Astrocyte (in vitro differentiated cells and primary cell): Measurements from ENCODE around the gene PRR29. TPM values are rescaled to one million over a fixed set of nuclear protein-coding genes. Genes with fewer than 3 reads are reported as not detected.

Source experiments
- DNase-seq: peaks from one replicate; pipeline ENCODE4 v3.0.0-alpha.2; 2010; ENCODE audit warnings: low read depth
- FAIRE-seq: peaks from 2 replicates; lab custom pipeline; 2011; peaks lifted over from hg19 to GRCh38; lab: Jason Lieb, UNC
- H2AFZ ChIP-seq: 2 replicates; pipeline ENCODE4 v1.6.0; 2012; ENCODE audit warnings: low read depth, low read length, inconsistent platforms
- H3K27ac ChIP-seq: 2 replicates; pipeline ENCODE4 v1.5.1; 2011; ENCODE audit warnings: low read depth, low read length, inconsistent platforms
- H3K27me3 ChIP-seq: 2 replicates; pipeline ENCODE4 v1.6.0; 2011; ENCODE audit warnings: low read length, inconsistent platforms; ENCODE audit not compliant: insufficient read depth
- H3K36me3 ChIP-seq: 2 replicates; pipeline ENCODE4 v1.5.1; 2011; ENCODE audit warnings: low read length, inconsistent platforms; ENCODE audit not compliant: insufficient read depth
- H3K4me1 ChIP-seq: 2 replicates; pipeline ENCODE4 v1.5.1; 2011; ENCODE audit warnings: low read length, inconsistent platforms; ENCODE audit not compliant: insufficient read depth
- H3K4me2 ChIP-seq: 2 replicates; pipeline ENCODE4 v1.6.0; 2012; ENCODE audit warnings: low read length, inconsistent platforms
- H3K4me3 ChIP-seq: 2 replicates; pipeline ENCODE4 v1.5.1; 2011; ENCODE audit warnings: low read depth, mild to moderate bottlenecking, low read length, inconsistent platforms; ENCODE audit not compliant: insufficient read depth
- H3K79me2 ChIP-seq: 2 replicates; pipeline ENCODE4 v1.6.0; 2012; ENCODE audit warnings: mild to moderate bottlenecking, low read length, inconsistent platforms; ENCODE audit not compliant: insufficient read depth
- H3K9ac ChIP-seq: 2 replicates; pipeline ENCODE4 v1.6.0; 2012; ENCODE audit warnings: mild to moderate bottlenecking, low read length, inconsistent platforms
- H3K9me3 ChIP-seq: 2 replicates; pipeline ENCODE4 v1.5.1; 2012; ENCODE audit warnings: low read depth, mild to moderate bottlenecking, low read length, inconsistent platforms; ENCODE audit not compliant: insufficient read depth
- H4K20me1 ChIP-seq: 2 replicates; pipeline ENCODE4 v1.6.0; 2012; ENCODE audit warnings: low read length, inconsistent platforms; ENCODE audit not compliant: insufficient read depth
- H3K27ac Mint-ChIP-seq: one replicate; pipeline ENCODE4 v1.8.0; 2021; ENCODE audit warnings: mild to moderate bottlenecking, mixed read lengths; ENCODE audit not compliant: unreplicated experiment
- H3K27me3 Mint-ChIP-seq: one replicate; pipeline ENCODE4 v1.8.0; 2021; ENCODE audit warnings: low read depth, mixed read lengths; ENCODE audit not compliant: unreplicated experiment
- H3K36me3 Mint-ChIP-seq: one replicate; pipeline ENCODE4 v1.8.0; 2021; ENCODE audit warnings: low read depth, mixed read lengths; ENCODE audit not compliant: unreplicated experiment
- H3K4me1 Mint-ChIP-seq: one replicate; pipeline ENCODE4 v1.8.0; 2021; ENCODE audit warnings: low read depth, mixed read lengths; ENCODE audit not compliant: unreplicated experiment
- H3K4me3 Mint-ChIP-seq: one replicate; pipeline ENCODE4 v1.8.0; 2021; ENCODE audit warnings: mild to moderate bottlenecking, moderate library complexity, mixed read lengths; ENCODE audit not compliant: unreplicated experiment
- H3K9me3 Mint-ChIP-seq: one replicate; pipeline ENCODE4 v1.8.0; 2021; ENCODE audit warnings: mild to moderate bottlenecking, mixed read lengths; ENCODE audit not compliant: unreplicated experiment
- EZH2 ChIP-seq: IDR thresholded peaks from 2 replicates; pipeline ENCODE4 v1.6.1; 2012; ENCODE audit warnings: mild to moderate bottlenecking, low read length, inconsistent platforms; ENCODE audit not compliant: insufficient read depth
- total RNA-seq: library from RNA; stranded (reverse); gene quantifications from 2 replicates; pipeline ENCODE4 v1.2.1, GENCODE V29; 2021
- TF ChIP-seq, protein P1 (sequence below): IDR thresholded peaks from 2 replicates; pipeline ENCODE4 v1.5.1; 2011; ENCODE audit warnings: low read depth, mild to moderate bottlenecking, inconsistent platforms, low read length, moderate library complexity; ENCODE audit not compliant: insufficient read depth

Gene PRR29
- total RNA-seq, 1 donor from 2014 or later = 0.54 TPM

DNA sequence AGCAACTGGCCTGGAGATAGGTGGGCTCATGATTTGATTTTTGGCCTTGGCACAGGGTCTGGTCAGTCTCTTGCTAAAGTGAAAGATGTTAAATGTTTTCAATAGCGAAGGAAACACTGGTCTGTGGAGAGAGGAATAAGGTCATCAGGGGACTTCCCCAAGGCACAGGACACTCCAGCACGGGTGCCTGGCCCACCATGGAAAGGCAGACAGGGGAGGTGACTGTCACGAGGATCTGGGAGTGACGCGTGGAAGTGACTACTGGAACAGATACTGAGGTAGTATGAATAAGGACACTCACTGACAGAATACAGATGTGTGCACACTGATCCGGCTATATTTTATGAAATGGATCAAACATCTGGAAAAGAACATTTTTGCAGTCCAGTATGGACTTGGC is 39.0 kb downstream of the PRR29 start:
- Mint-ChIP-seq H3K27ac (no peak overlapping the region), H3K4me1 (peaks cover 2% of the 10 kb centered on the region), H3K4me3 (no peak overlapping the region), H3K36me3 (peaks cover 16% of the 10 kb centered on the region), H3K9me3 (no peaks in the 10 kb centered on the region), H3K27me3 (peaks cover 3% of the 10 kb centered on the region)
- H3K36me3 ChIP-seq = no peaks in the 10 kb centered on the region
- no peak overlapping the region for H3K4me2 ChIP-seq
- H3K4me1 ChIP-seq = no peaks in the 10 kb centered on the region
- no peaks in the 10 kb centered on the region for H3K79me2 ChIP-seq
- no peaks in the 10 kb centered on the region for H3K27me3 ChIP-seq
- H3K9ac ChIP-seq = no peak overlapping the region
- H2AFZ ChIP-seq = no peak overlapping the region
- no peaks in the 10 kb centered on the region for H4K20me1 ChIP-seq
- H3K27ac ChIP-seq = no peak overlapping the region
- TF ChIP-seq, protein P1, sequence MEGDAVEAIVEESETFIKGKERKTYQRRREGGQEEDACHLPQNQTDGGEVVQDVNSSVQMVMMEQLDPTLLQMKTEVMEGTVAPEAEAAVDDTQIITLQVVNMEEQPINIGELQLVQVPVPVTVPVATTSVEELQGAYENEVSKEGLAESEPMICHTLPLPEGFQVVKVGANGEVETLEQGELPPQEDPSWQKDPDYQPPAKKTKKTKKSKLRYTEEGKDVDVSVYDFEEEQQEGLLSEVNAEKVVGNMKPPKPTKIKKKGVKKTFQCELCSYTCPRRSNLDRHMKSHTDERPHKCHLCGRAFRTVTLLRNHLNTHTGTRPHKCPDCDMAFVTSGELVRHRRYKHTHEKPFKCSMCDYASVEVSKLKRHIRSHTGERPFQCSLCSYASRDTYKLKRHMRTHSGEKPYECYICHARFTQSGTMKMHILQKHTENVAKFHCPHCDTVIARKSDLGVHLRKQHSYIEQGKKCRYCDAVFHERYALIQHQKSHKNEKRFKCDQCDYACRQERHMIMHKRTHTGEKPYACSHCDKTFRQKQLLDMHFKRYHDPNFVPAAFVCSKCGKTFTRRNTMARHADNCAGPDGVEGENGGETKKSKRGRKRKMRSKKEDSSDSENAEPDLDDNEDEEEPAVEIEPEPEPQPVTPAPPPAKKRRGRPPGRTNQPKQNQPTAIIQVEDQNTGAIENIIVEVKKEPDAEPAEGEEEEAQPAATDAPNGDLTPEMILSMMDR = no peak
- TF ChIP-seq EZH2 = no peak
- FAIRE-seq (no peak), DNase-seq (no peak)
- no peaks in the 10 kb centered on the region for H3K9me3 ChIP-seq
- H3K4me3 ChIP-seq = no peak overlapping the region

DNA sequence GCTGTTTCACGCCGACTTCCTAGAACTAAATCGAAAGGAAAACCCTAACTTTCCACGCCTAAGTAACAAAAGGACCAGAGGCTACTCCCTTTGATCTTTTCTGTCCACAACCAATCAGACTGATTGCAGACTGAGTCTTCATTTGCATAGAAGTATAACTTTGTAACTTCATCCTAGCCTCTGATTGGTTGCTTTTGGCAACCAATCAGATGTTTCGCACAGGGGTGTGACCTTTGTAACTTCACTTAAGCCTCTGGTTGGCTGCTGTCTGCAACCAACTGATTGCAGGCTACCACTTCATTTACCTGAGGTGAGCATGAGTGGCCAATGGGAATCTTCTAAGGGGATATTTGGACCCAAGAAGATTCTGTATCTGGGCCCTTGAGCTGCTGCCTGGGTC is 39.7 kb downstream of the PRR29 start:
- Histone ChIP-seq H3K27ac (no peak overlapping the region), H3K9me3 (no peaks in the 10 kb centered on the region), H3K4me3 (no peak overlapping the region), H3K36me3 (no peaks in the 10 kb centered on the region), H3K4me1 (no peaks in the 10 kb centered on the region), H3K27me3 (no peaks in the 10 kb centered on the region), H3K9ac (no peak overlapping the region), H3K79me2 (no peaks in the 10 kb centered on the region), H2AFZ (no peak overlapping the region), H4K20me1 (no peaks in the 10 kb centered on the region), H3K4me2 (no peak overlapping the region)
- FAIRE-seq (no peak), DNase-seq (no peak)
- Mint-ChIP-seq H3K36me3 (peaks cover 16% of the 10 kb centered on the region), H3K4me1 (no peaks in the 10 kb centered on the region), H3K27ac (no peak overlapping the region), H3K4me3 (no peak overlapping the region), H3K27me3 (peaks cover 3% of the 10 kb centered on the region), H3K9me3 (no peaks in the 10 kb centered on the region)
- TF ChIP-seq EZH2 = no peak
- TF ChIP-seq, protein P1 = no peak

DNA sequence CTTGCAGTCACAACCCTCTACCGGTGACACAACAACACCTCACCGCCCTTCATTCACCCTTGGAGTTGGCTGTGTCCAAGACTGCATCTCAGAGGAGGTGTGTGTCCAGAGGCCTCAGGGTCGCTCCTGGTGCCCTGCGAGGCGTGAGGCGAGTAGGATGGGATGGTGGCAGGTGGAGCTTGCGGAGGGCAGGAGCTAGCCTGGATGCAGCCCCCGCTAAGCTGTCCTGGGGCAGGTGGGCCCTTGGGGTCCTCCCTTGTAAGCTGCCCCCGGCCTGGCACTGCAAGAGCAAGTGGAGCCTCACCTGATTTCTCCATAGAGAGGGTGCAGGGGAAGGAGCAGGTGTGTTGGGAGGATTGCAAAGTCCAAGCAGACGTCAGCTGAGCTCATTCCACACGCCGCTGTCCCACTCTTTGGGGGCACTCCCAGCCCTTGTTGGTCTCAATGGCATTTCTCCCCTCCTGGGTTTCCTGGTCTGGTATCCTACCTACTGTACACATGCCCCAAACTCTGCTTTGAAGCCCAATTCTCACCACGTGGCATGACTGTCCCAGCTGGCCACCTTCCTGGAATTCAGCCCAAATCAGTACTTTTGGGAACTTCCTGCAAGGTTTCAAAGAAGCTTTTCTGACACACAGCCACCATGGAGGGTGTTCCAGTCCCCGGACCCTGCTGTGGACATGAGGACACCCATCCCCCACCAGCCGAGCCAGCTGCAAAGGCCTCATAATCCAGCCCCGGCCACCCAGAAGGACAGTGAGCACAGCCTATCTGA is 40.4 kb downstream of the PRR29 start:
- Histone ChIP-seq H3K27ac (no peak overlapping the region), H3K9me3 (no peaks in the 10 kb centered on the region), H2AFZ (no peak overlapping the region), H3K36me3 (no peaks in the 10 kb centered on the region), H3K27me3 (no peaks in the 10 kb centered on the region), H3K79me2 (no peaks in the 10 kb centered on the region), H3K4me3 (no peak overlapping the region), H3K4me1 (no peaks in the 10 kb centered on the region), H4K20me1 (no peaks in the 10 kb centered on the region), H3K4me2 (no peak overlapping the region), H3K9ac (no peak overlapping the region)
- FAIRE-seq (no peak), DNase-seq (no peak)
- Mint-ChIP-seq H3K27ac (no peak overlapping the region), H3K36me3 (peaks cover 19% of the 10 kb centered on the region), H3K4me1 (no peaks in the 10 kb centered on the region), H3K27me3 (peaks cover 5% of the 10 kb centered on the region), H3K4me3 (no peak overlapping the region), H3K9me3 (no peaks in the 10 kb centered on the region)
- TF ChIP-seq, protein P1 = no peak
- TF ChIP-seq EZH2 = no peak
